ENCODE measurements around the gene FBXW4.
A peak's percentile ranks its signal among the peaks of the same experiment; 100 is the strongest.

GRCh38 chr10:101710059-101710695 is 15.2 kb upstream of the FBXW4 start:
- TF ChIP-seq CTCF (conservative IDR thresholded peaks at IDR 0.05 in 1 of 2, IDR thresholded peaks at IDR 0.05 in 1 of 2; ENCODE audit: low read depth in 1 of 2, low read length in 2 of 2), result peak in 1 of 2 donors; percentile 6
- no peak for TF ChIP-seq EZH2 (IDR thresholded peaks at IDR 0.05; ENCODE audit: low read length, missing control alignments)
